Measurements from ENCODE around the gene SYTL2.
"Not testable (repeated sequence)": the region's sequence is repeated elsewhere in the genome, so short reads cannot be mapped to it uniquely, and the experiment has no call there.

Gene SYTL2

GRCh38 chr11:85795712-85796487, 15.0 kb downstream of the SYTL2 start:
- DNase-seq = no peak

GRCh38 chr11:85791409-85791990, 19.4 kb downstream of the SYTL2 start:
- DNase-seq = no peak

GRCh38 chr11:85787809-85788760, 22.9 kb downstream of the SYTL2 start:
- DNase-seq = no peak

- DNase-seq = no peak
These were observed 23.8 kb downstream of the SYTL2 start for GRCh38 chr11:85787168-85787567.

- no peak for DNase-seq
These were observed 26.3 kb downstream of the SYTL2 start for GRCh38 chr11:85784480-85785265.

- DNase-seq = no peak
These were observed 27.2 kb downstream of the SYTL2 start for GRCh38 chr11:85783758-85784157.

GRCh38 chr11:85780780-85781517, 30.0 kb downstream of the SYTL2 start:
- DNase-seq = not testable (repeated sequence)

- DNase-seq = no peak
These were observed 30.8 kb downstream of the SYTL2 start for GRCh38 chr11:85779956-85780640.

- not testable (repeated sequence) for DNase-seq
These were observed 33.4 kb downstream of the SYTL2 start for GRCh38 chr11:85777603-85777972.

- no peak for DNase-seq
These were observed 33.9 kb downstream of the SYTL2 start for GRCh38 chr11:85776951-85777602.

- DNase-seq = no peak
These were observed 36.5 kb downstream of the SYTL2 start for GRCh38 chr11:85774256-85775101.

GRCh38 chr11:85772695-85773094, 38.2 kb downstream of the SYTL2 start:
- no peak for DNase-seq

GRCh38 chr11:85771568-85771967, 39.4 kb downstream of the SYTL2 start:
- DNase-seq = no peak

GRCh38 chr11:85769771-85770170, 41.2 kb downstream of the SYTL2 start:
- DNase-seq = no peak

GRCh38 chr11:85768473-85769146, 42.3 kb downstream of the SYTL2 start:
- no peak for DNase-seq

- no peak for DNase-seq
These were observed 43.5 kb downstream of the SYTL2 start for GRCh38 chr11:85767246-85767945.

GRCh38 chr11:85766721-85767161, 44.2 kb downstream of the SYTL2 start:
- DNase-seq = no peak

GRCh38 chr11:85764796-85765195, 46.1 kb downstream of the SYTL2 start:
- DNase-seq = no peak
